ENCODE measurements around the gene KRTAP4-6. TPM values are rescaled to one million over a fixed set of nuclear protein-coding genes. Genes with fewer than 3 reads are reported as not detected.

KRTAP4-6 gene
- total RNA-seq, 1 donor from 2014 or later = not detected

Other genes starting within 250 kb of the KRTAP4-6 start
- gene KRT23, start 202.9 kb downstream of the KRTAP4-6 start, total RNA-seq = 1.9 TPM
- 0.59 TPM for gene KRT39, start 173.6 kb downstream of the KRTAP4-6 start, total RNA-seq
- 0.27 TPM for gene KRT40, start 156.2 kb downstream of the KRTAP4-6 start, total RNA-seq
- gene KRTAP3-3, start 146.4 kb downstream of the KRTAP4-6 start, total RNA-seq = not detected
- not detected for gene KRTAP3-2, start 140.6 kb downstream of the KRTAP4-6 start, total RNA-seq
- gene KRTAP3-1, start 131.4 kb downstream of the KRTAP4-6 start, total RNA-seq = not detected
- not detected for gene KRTAP1-5, start 113.3 kb downstream of the KRTAP4-6 start, total RNA-seq
- not detected for gene KRTAP1-4, start 110.3 kb downstream of the KRTAP4-6 start, total RNA-seq
- gene KRTAP1-3, start 105.7 kb downstream of the KRTAP4-6 start, total RNA-seq = not detected
- gene KRTAP1-1, start 99.1 kb downstream of the KRTAP4-6 start, total RNA-seq = not detected
- not detected for gene KRTAP2-1, start 93.2 kb downstream of the KRTAP4-6 start, total RNA-seq
- gene KRTAP2-2, start 85.3 kb downstream of the KRTAP4-6 start, total RNA-seq = not detected
- gene KRTAP2-3, start 80.4 kb downstream of the KRTAP4-6 start, total RNA-seq = not detected
- gene KRTAP2-4, start 74.7 kb downstream of the KRTAP4-6 start, total RNA-seq = not detected
- not detected for gene KRTAP4-7, start 56.4 kb downstream of the KRTAP4-6 start, total RNA-seq
- not detected for gene KRTAP4-8, start 42.4 kb downstream of the KRTAP4-6 start, total RNA-seq
- gene KRTAP4-16, start 38.3 kb downstream of the KRTAP4-6 start, total RNA-seq = not detected
- not detected for gene KRTAP4-9, start 35.2 kb downstream of the KRTAP4-6 start, total RNA-seq
- gene KRTAP4-11, start 22.2 kb downstream of the KRTAP4-6 start, total RNA-seq = not detected
- gene KRTAP4-12, start 16.4 kb downstream of the KRTAP4-6 start, total RNA-seq = not detected
- not detected for gene KRTAP4-5, start 9.3 kb upstream of the KRTAP4-6 start, total RNA-seq
- gene KRTAP4-4, start 20.2 kb upstream of the KRTAP4-6 start, total RNA-seq = not detected
- gene KRTAP4-3, start 27.7 kb upstream of the KRTAP4-6 start, total RNA-seq = not detected
- gene KRTAP4-2, start 37.7 kb upstream of the KRTAP4-6 start, total RNA-seq = not detected
- gene KRTAP4-1, start 44.4 kb upstream of the KRTAP4-6 start, total RNA-seq = not detected
- gene KRTAP9-1, start 49.3 kb upstream of the KRTAP4-6 start, total RNA-seq = not detected
- gene KRTAP9-2, start 86.1 kb upstream of the KRTAP4-6 start, total RNA-seq = not detected
- not detected for gene KRTAP9-3, start 91.9 kb upstream of the KRTAP4-6 start, total RNA-seq
- not detected for gene KRTAP9-8, start 97.5 kb upstream of the KRTAP4-6 start, total RNA-seq
- gene KRTAP9-4, start 109.1 kb upstream of the KRTAP4-6 start, total RNA-seq = not detected
- gene KRTAP9-9, start 114.8 kb upstream of the KRTAP4-6 start, total RNA-seq = not detected
- gene KRTAP9-6, start 124.8 kb upstream of the KRTAP4-6 start, total RNA-seq = not detected
- not detected for gene KRTAP9-7, start 135.2 kb upstream of the KRTAP4-6 start, total RNA-seq
- gene KRTAP29-1, start 162.3 kb upstream of the KRTAP4-6 start, total RNA-seq = not detected
- not detected for gene KRTAP16-1, start 168.8 kb upstream of the KRTAP4-6 start, total RNA-seq
- gene KRTAP17-1, start 175.2 kb upstream of the KRTAP4-6 start, total RNA-seq = not detected
- not detected for gene KRT33A, start 210.3 kb upstream of the KRTAP4-6 start, total RNA-seq
- not detected for gene KRT33B, start 229.3 kb upstream of the KRTAP4-6 start, total RNA-seq
- not detected for gene KRT34, start 241.8 kb upstream of the KRTAP4-6 start, total RNA-seq